Stimulated activated naive CD8-positive, alpha-beta T cell treated with anti-CD3 and anti-CD28 coated beads, Interleukin-15, Interleukin-2, amounts not matched to agents 100 ng/mL and 50 ng/mL, for 24 hours (primary cell): ENCODE data around the gene KRT85.
"Not testable (repeated sequence)": the region's sequence is repeated elsewhere in the genome, so short reads cannot be mapped to it uniquely, and the experiment has no call there.

Experiments
- H3K27ac Mint-ChIP-seq: one replicate; pipeline ENCODE4 v1.8.0; 2021; ENCODE audit warnings: mild to moderate bottlenecking, mixed read lengths
- H3K27me3 Mint-ChIP-seq: one replicate; pipeline ENCODE4 v1.8.0; 2021; ENCODE audit warnings: mixed read lengths
- H3K36me3 Mint-ChIP-seq: one replicate; pipeline ENCODE4 v1.8.0; 2021; ENCODE audit warnings: low read depth, mixed read lengths
- H3K4me1 Mint-ChIP-seq: one replicate; pipeline ENCODE4 v1.8.0; 2021; ENCODE audit warnings: low read depth, mixed read lengths
- H3K4me3 Mint-ChIP-seq: one replicate; pipeline ENCODE4 v1.8.0; 2021; ENCODE audit warnings: mild to moderate bottlenecking, mixed read lengths
- H3K9me3 Mint-ChIP-seq: one replicate; pipeline ENCODE4 v1.8.0; 2021; ENCODE audit warnings: mixed read lengths

KRT85 gene

GRCh38 chr12:52366738-52367485 is at the start of gene KRT85:
TSS of gene KRT85 (minus strand) at chr12:52367481. CDS start at chr12:52367405, 76 bp downstream.
- Mint-ChIP-seq H3K9me3 (no peaks in the 10 kb centered on the region), H3K4me1 (no peaks in the 10 kb centered on the region), H3K27me3 (no peaks in the 10 kb centered on the region), H3K36me3 (no peaks in the 10 kb centered on the region), H3K4me3 (no peak within 1 kb of the TSS), H3K27ac (no peak within 1 kb of the TSS)

- H3K4me1 Mint-ChIP-seq = peaks cover 7% of the 10 kb centered on the region
Observed at GRCh38 chr12:52416795-52417194, 49.5 kb upstream of the KRT85 start.

DNA sequence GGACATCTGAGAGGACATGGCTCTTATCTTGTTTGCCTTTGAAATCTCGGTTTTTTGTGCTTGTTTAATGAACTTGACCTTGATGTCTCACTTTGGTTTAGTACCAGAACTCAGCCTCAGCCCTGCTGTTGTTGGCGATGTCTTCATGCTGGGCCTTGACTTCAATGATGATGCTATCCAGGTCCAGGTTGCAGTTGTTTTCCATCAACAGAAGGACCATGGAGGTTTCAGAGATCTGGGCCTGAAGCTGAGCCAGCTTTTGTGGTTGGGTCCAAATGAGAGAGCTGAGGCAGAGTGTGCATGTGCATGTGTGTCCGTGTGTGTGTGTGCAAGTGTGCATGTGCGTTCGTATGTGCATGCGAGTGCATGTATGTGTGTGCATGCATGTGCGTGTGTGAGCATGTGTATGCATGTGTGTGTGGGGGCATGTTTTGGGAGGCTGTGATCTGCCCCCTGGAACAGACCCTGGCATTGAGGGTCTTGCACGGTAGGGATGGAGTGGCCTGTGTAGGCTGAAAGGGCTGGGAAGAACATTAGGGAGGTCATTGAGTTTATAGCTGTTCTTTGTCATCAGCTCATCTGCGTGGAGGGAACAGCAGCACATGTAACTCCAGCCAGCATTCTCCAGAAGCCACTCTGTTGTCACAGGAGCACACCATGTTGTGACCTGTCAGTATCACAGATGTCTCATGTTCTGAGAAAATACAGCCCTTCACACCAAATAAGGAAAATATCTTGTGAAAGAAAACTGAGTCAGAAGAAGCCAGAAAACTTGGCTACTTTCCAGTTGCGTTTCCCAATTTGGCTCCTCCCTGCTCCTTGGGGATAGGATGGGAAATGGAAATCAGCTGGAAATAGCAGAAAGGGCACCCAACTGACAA is 48.8 kb upstream of the KRT85 start:
- Mint-ChIP-seq H3K27ac (no peak overlapping the region), H3K4me3 (no peak overlapping the region), H3K4me1 (peaks cover 7% of the 10 kb centered on the region), H3K9me3 (no peaks in the 10 kb centered on the region), H3K36me3 (no peaks in the 10 kb centered on the region), H3K27me3 (peaks cover 6% of the 10 kb centered on the region)

More at GRCh38 chr12:52416795-52417194, 49.5 kb upstream of the KRT85 start:
- H3K27me3 Mint-ChIP-seq = peaks cover 13% of the 10 kb centered on the region
- no peaks in the 10 kb centered on the region for H3K36me3 Mint-ChIP-seq
- no peak overlapping the region for H3K4me3 Mint-ChIP-seq
- no peaks in the 10 kb centered on the region for H3K9me3 Mint-ChIP-seq
- no peak overlapping the region for H3K27ac Mint-ChIP-seq

DNA sequence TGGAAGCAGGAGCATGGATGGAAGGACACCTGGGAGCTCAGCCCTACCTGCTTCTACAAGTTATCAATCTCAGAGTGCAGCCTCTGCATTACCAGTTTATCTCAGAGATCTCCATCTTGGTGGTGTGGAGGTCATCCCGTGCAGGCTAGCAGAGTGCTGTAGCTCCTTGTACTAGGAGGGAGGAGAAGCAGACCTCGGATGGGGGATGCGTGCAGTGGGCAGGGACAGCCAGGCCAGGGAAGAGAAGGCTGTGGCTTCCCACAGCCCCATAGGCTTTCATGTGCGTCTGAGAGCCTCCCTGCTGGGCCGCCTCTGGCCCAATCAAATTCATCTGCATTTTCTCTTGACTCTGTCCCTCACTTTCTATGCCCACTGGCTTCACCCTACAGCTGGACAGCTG is 47.7 kb upstream of the KRT85 start:
- no peaks in the 10 kb centered on the region for H3K36me3 Mint-ChIP-seq
- H3K27ac Mint-ChIP-seq = no peak overlapping the region
- H3K4me1 Mint-ChIP-seq = peaks cover 5% of the 10 kb centered on the region
- no peak overlapping the region for H3K4me3 Mint-ChIP-seq
- H3K27me3 Mint-ChIP-seq = peaks cover 6% of the 10 kb centered on the region
- H3K9me3 Mint-ChIP-seq = no peaks in the 10 kb centered on the region

DNA sequence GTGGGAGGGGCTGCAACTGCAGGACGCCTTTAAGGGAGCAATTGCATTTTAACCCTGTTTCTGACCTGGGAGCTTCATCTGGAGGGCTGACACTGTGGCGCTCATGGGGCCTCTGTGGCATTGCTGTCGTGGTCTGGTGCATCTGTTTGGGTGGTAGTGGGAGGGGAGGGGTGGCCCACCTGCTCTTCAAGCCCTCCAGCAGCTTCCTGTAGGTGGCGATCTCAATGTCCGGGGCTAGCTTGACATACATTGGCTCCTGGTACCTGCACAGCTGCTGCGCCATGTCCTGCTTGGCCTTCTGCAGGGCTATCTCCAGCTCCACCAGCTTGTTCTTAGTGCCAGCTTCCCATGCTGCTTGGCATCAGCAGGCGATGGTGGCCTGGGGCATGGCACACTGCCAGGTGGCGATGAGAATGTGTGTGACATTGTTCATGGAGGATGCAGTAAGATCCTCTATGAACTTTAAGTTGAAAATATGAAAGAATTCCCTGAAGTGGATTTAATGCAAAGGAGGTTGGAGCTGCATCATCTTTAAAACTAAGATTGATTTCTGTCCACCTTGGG is 46.6 kb upstream of the KRT85 start:
- H3K4me3 Mint-ChIP-seq = no peak overlapping the region

GRCh38 chr12:52413202-52413601 is 45.9 kb upstream of the KRT85 start:
- Mint-ChIP-seq H3K4me1 (no peaks in the 10 kb centered on the region), H3K27ac (no peak overlapping the region), H3K36me3 (no peaks in the 10 kb centered on the region), H3K9me3 (no peaks in the 10 kb centered on the region), H3K27me3 (peaks cover 6% of the 10 kb centered on the region), H3K4me3 (no peak overlapping the region)

More for the DNA sequence above, 46.6 kb upstream of the KRT85 start:
- Mint-ChIP-seq H3K4me1 (no peaks in the 10 kb centered on the region), H3K36me3 (no peaks in the 10 kb centered on the region), H3K27ac (no peak overlapping the region), H3K27me3 (peaks cover 6% of the 10 kb centered on the region), H3K9me3 (no peaks in the 10 kb centered on the region)

GRCh38 chr12:52411815-52412214 is 44.5 kb upstream of the KRT85 start:
- Mint-ChIP-seq H3K4me1 (no peaks in the 10 kb centered on the region), H3K4me3 (no peak overlapping the region), H3K9me3 (no peaks in the 10 kb centered on the region), H3K27ac (no peak overlapping the region), H3K36me3 (no peaks in the 10 kb centered on the region), H3K27me3 (peaks cover 6% of the 10 kb centered on the region)

DNA sequence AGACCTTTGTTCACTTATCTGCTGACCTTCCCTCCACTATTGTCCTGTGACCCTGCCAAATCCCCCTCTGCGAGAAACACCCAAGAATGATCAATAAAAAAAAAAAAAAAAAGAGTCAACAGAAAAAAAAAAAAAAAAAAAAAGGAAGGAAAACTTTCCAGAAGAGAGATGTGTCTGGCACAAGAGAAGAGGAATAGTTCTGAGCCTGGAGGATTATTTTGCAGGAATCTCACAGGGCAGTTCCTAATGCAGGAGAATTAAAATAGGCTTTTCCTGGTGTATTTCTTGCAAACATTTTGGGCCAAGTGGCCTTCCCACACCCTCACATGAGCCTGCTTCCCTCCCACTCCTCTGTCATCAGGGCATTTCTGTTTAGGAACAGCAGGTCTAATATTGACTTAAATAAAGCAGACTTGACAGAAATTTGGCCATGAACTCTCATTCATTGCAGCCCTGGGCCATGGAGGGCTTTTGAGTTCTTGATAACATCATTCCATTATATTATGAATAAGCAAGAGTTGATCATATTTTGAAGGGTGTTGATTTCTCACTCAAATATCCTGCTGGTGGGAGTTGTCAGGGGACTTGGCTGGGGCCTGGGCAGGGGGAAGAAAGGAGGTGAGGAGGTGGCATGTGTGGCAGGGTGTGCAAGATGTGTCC is 43.4 kb upstream of the KRT85 start:
- H3K4me3 Mint-ChIP-seq, H3K9me3 Mint-ChIP-seq, H3K27ac Mint-ChIP-seq, H3K27me3 Mint-ChIP-seq, H3K36me3 Mint-ChIP-seq, H3K4me1 Mint-ChIP-seq: not testable (repeated sequence)

DNA sequence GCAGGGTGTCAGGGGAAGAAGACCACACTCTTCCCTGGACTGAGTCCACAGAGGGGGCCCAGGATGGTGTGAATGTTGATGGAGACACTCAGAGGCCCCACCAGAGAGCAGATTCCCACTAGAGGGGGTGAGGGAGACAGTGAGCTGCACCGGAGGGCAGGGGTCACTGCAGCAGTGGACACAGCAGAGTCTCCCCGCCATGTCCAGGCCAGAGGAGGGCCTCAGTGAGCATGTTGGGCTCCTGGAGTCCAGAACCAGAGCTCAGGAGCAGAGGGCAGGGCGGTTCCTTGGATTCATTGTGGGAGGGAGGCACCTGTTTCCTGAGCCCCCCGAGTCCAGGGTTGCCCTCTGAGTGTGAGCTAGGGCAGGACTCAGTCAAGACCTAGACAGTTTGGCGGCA is 40.6 kb upstream of the KRT85 start:
- H3K27ac Mint-ChIP-seq = no peak overlapping the region
- H3K4me3 Mint-ChIP-seq = no peak overlapping the region
- H3K9me3 Mint-ChIP-seq = no peaks in the 10 kb centered on the region
- no peaks in the 10 kb centered on the region for H3K36me3 Mint-ChIP-seq
- no peaks in the 10 kb centered on the region for H3K4me1 Mint-ChIP-seq
- H3K27me3 Mint-ChIP-seq = peaks cover 3% of the 10 kb centered on the region

DNA sequence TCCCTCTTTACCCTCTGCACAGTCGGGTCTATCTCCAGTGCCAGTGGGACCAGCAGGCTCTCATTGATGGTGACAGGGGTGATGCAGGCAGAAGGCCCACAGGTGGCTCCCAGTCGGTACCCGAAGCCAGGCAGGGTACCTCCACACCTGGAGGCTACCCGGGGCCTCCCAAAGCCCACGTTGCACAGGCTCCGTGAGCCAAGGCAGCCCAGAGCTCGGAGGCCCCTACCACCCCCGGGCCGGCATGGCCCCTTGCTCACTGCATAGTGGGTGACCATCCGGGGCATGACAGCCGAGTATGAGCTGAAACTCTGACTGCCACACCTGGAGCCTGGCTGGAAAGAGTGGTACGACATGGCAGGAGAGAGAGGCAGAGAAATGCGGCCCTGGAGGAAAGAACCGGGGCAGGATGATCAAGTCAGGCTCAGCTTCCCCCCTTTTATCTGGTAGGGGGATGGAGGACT is 38.7 kb upstream of the KRT85 start, which contains the start of gene KRT82:
Gene KRT82 (minus strand): TSS at position 414 of the 464 bp plus-strand sequence. CDS start 58 bp downstream, at position 356.
- Mint-ChIP-seq H3K36me3 (no peaks in the 10 kb centered on the region), H3K4me1 (no peaks in the 10 kb centered on the region), H3K4me3 (no peak within 1 kb of the TSS), H3K9me3 (no peaks in the 10 kb centered on the region), H3K27ac (no peak within 1 kb of the TSS), H3K27me3 (no peaks in the 10 kb centered on the region)

GRCh38 chr12:52404951-52405350 is 37.7 kb upstream of the KRT85 start:
- Mint-ChIP-seq H3K9me3 (no peaks in the 10 kb centered on the region), H3K27me3 (no peaks in the 10 kb centered on the region), H3K4me3 (no peak overlapping the region), H3K36me3 (no peaks in the 10 kb centered on the region), H3K4me1 (no peaks in the 10 kb centered on the region), H3K27ac (no peak overlapping the region)

DNA sequence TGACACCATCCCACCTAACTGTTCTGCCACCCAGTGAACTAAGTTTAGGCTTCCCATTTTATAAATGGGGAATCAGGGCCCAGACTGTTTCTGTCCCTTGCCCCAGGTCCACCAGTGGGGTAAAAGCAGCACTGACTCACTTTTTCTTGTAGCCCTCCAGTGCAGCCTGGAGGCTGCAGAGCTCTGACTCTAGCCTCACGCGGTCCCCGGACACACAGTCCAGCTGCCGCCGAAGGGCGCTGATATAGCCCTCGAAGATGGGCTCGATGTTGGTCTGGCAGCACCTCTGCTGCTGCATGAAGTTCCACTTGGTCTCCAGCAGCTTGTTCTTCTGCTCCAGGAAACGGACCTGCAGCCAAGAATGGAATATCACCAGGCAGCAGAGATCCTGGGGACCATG is 36.3 kb upstream of the KRT85 start:
- no peaks in the 10 kb centered on the region for H3K27me3 Mint-ChIP-seq
- H3K4me3 Mint-ChIP-seq = no peak overlapping the region
- no peaks in the 10 kb centered on the region for H3K9me3 Mint-ChIP-seq
- no peaks in the 10 kb centered on the region for H3K36me3 Mint-ChIP-seq
- H3K4me1 Mint-ChIP-seq = peaks cover 6% of the 10 kb centered on the region
- no peak overlapping the region for H3K27ac Mint-ChIP-seq

- H3K4me3 Mint-ChIP-seq = no peak overlapping the region
- H3K36me3 Mint-ChIP-seq = no peaks in the 10 kb centered on the region
- H3K9me3 Mint-ChIP-seq = no peaks in the 10 kb centered on the region
- no peak overlapping the region for H3K27ac Mint-ChIP-seq
- no peaks in the 10 kb centered on the region for H3K27me3 Mint-ChIP-seq
- peaks cover 7% of the 10 kb centered on the region for H3K4me1 Mint-ChIP-seq
Observed at GRCh38 chr12:52402873-52403540, 35.7 kb upstream of the KRT85 start.

- Mint-ChIP-seq H3K27me3 (peaks cover 1% of the 10 kb centered on the region), H3K27ac (no peak overlapping the region), H3K36me3 (no peaks in the 10 kb centered on the region), H3K4me3 (no peak overlapping the region), H3K9me3 (no peaks in the 10 kb centered on the region), H3K4me1 (peaks cover 7% of the 10 kb centered on the region)
Observed at GRCh38 chr12:52402377-52402776, 35.1 kb upstream of the KRT85 start.
